PFSK-1 (cell line): ENCODE results near the gene SNX9.

Experiments used
- FOXP2 ChIP-seq: optimal IDR thresholded peaks from 2 replicates; pipeline ENCODE3; 2011; ENCODE audit warnings: borderline replicate concordance, control low read depth, inconsistent platforms; ENCODE audit not compliant: insufficient read depth; ENCODE audit errors: extremely low read length, extremely low read depth
- POLR2AphosphoS5 ChIP-seq: IDR thresholded peaks from 2 replicates; pipeline ENCODE4 v1.6.1; 2012; ENCODE audit warnings: low read depth, mild to moderate bottlenecking, control low read depth, low read length, moderate library complexity
- SIN3A ChIP-seq: IDR thresholded peaks from 2 replicates; pipeline ENCODE4 v1.6.1; 2012; ENCODE audit warnings: mild to moderate bottlenecking, low read length, moderate library complexity, borderline replicate concordance; ENCODE audit not compliant: insufficient read depth
- TAF1 ChIP-seq: IDR thresholded peaks from 2 replicates; pipeline ENCODE4 v1.6.1; 2012; ENCODE audit warnings: low read length, control low read depth, borderline replicate concordance; ENCODE audit not compliant: insufficient read depth
- TF ChIP-seq, protein P1 (sequence below), 2 experiments: IDR thresholded peaks; 2 replicates each; pipeline versions ENCODE4 v1.6.1 to v1.8.0; 2011 to 2012; ENCODE audit warnings: low read depth in 2 of 2, low read length in 2 of 2, control low read depth in 1 of 2, inconsistent platforms in 1 of 2, mild to moderate bottlenecking in 1 of 2, moderate library complexity in 1 of 2; ENCODE audit not compliant: insufficient read depth in 1 of 2

The SNX9 gene

DNA sequence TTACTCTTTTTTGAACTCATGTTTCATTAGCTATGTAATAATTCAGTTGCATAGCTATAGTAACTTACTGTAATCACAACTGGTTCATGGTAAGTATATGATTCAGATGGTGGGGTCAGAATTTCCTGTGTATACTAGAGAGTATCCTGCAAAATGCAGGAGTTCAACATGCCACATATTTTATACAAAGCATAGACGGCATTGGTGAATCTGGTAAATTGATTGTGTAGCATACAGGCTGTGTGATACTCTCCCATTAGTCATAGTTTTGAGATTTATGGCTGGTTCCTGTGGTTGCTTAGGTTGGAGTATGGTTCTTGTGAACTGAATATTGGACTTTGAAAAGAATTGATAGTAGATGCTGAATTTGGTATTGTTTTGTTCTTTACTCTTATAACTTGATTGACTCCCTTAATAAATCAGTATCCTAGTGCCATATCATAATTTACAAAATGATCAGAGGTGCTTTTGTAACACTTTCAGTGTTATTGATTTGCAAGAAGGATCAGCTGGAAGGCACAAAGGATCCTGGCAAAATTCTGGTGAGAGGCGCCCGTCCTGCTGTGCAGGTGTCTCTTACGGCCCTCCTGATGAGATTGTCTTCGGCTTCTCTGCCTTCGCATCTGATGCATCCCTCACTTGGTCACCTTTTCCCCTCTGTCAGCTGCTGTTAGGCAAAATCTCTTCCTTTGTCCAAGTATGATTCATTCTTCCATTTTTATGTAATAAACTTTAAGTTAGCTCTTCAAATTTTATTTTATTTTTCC, 22.6 kb downstream of the SNX9 start:
- TF ChIP-seq SIN3A (no peak), FOXP2 (no peak), TAF1 (no peak), POLR2AphosphoS5 (no peak)
- TF ChIP-seq, protein P1, sequence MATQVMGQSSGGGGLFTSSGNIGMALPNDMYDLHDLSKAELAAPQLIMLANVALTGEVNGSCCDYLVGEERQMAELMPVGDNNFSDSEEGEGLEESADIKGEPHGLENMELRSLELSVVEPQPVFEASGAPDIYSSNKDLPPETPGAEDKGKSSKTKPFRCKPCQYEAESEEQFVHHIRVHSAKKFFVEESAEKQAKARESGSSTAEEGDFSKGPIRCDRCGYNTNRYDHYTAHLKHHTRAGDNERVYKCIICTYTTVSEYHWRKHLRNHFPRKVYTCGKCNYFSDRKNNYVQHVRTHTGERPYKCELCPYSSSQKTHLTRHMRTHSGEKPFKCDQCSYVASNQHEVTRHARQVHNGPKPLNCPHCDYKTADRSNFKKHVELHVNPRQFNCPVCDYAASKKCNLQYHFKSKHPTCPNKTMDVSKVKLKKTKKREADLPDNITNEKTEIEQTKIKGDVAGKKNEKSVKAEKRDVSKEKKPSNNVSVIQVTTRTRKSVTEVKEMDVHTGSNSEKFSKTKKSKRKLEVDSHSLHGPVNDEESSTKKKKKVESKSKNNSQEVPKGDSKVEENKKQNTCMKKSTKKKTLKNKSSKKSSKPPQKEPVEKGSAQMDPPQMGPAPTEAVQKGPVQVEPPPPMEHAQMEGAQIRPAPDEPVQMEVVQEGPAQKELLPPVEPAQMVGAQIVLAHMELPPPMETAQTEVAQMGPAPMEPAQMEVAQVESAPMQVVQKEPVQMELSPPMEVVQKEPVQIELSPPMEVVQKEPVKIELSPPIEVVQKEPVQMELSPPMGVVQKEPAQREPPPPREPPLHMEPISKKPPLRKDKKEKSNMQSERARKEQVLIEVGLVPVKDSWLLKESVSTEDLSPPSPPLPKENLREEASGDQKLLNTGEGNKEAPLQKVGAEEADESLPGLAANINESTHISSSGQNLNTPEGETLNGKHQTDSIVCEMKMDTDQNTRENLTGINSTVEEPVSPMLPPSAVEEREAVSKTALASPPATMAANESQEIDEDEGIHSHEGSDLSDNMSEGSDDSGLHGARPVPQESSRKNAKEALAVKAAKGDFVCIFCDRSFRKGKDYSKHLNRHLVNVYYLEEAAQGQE (IDR thresholded peaks at IDR 0.05; ENCODE audit: insufficient read depth in 1 of 2, low read depth in 2 of 2, low read length in 2 of 2) = no peak

DNA sequence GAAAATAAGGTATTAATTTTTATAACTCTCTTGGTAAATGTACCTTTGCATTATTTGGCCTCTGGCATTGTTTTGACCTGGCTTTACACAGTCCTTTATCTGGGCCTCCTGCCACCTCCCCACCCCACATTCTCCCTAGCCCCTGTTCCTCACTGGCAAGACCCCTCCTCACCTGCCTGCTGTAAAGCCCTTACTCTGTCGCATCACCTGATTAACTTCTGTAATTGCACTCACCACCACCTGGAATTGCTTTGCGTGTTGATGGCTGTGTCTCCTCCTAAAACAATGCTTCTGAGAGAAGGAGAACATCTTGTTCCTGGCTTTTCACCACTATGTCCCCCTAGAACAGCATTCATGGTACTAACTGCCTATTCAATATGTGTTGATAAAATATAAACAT, 24.8 kb downstream of the SNX9 start:
- no peak for TF ChIP-seq POLR2AphosphoS5
- TF ChIP-seq TAF1 = no peak
- TF ChIP-seq, protein P1 (IDR thresholded peaks at IDR 0.05; ENCODE audit: insufficient read depth in 1 of 2, low read depth in 2 of 2, low read length in 2 of 2) = no peak
- no peak for TF ChIP-seq SIN3A
- no peak for TF ChIP-seq FOXP2

DNA sequence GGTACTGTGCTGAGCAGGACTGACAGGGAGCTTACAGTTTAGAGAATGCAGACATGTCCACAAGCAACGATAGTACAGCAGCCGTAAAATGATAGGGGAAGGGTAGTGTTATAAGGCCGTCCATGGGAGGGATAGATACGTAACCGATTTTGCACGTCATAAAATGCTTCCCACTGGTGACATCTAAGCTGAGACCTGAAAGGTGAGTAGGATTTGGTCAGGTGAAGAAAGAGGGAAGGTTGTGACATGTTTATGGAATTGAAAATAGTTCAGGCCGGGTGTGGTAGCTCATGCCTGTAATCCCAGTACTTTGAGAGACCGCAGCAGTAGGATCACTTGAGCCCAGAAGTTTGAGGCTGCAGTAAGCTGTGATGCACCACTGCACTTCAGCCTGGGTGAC, 25.6 kb downstream of the SNX9 start:
- no peak for TF ChIP-seq FOXP2
- TF ChIP-seq, protein P1 (IDR thresholded peaks at IDR 0.05; ENCODE audit: insufficient read depth in 1 of 2, low read depth in 2 of 2, low read length in 2 of 2) = no peak
- no peak for TF ChIP-seq POLR2AphosphoS5
- no peak for TF ChIP-seq TAF1
- TF ChIP-seq SIN3A = no peak

DNA sequence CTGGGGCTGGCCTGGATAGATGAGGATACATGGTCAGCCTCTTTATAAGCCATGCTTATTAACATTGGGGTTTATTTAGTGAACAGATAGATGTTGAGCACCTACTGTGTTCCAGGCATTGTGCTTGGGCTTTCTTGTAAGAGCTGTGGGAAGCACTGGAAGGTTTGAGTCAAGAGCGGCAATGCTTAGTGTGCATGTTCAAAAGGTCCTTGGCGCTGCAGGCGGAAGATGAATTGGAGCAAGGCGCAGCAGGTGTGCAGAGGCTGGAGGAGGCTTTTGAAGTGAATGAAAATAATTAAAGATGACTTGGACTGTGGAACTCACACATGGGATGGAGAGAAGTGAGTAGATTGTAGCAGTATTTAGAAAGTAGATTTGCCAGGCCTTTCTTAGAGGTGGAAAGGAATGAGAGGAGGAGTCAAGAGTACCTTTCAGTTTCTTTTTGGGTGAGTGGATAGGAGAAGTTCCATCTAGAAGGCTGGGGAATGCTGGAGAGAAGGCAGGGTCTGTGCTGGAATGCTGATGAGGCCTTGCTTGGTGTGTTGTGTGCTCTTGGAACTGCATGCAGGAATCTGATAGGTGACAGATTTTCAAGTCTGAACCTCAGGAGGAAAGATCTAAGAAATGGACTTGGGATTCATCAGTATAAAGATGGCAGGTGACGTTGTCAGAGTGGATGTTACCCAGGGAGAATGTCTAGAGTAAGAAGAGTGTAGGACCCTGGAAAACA, 26.4 kb downstream of the SNX9 start:
- TF ChIP-seq, protein P1 (IDR thresholded peaks at IDR 0.05; ENCODE audit: insufficient read depth in 1 of 2, low read depth in 2 of 2, low read length in 2 of 2) = no peak
- TF ChIP-seq SIN3A (no peak), FOXP2 (no peak), POLR2AphosphoS5 (no peak), TAF1 (no peak)
